ENCODE data around the gene EPHB1.

The EPHB1 gene

DNA sequence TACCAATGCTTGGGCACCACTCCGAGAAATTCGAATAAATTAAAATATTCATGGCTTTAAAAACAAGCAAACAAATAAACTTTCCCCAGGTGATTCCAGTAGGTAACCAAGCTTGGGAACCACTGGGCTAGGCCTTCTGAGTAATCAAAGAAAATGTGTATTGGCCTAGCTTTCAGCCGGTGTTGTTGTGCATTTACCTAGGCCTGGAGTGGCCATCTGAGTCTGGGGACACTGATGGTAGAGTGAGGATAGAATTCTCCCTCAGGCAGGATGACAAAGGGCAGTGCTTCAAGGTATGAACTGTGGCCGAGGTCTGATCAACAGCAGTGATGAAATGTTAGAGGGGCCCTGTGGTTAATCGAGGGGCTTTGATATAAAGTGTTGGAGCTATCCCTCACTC is 440.5 kb downstream of the EPHB1 start:
- DNase-seq: no peak

DNA sequence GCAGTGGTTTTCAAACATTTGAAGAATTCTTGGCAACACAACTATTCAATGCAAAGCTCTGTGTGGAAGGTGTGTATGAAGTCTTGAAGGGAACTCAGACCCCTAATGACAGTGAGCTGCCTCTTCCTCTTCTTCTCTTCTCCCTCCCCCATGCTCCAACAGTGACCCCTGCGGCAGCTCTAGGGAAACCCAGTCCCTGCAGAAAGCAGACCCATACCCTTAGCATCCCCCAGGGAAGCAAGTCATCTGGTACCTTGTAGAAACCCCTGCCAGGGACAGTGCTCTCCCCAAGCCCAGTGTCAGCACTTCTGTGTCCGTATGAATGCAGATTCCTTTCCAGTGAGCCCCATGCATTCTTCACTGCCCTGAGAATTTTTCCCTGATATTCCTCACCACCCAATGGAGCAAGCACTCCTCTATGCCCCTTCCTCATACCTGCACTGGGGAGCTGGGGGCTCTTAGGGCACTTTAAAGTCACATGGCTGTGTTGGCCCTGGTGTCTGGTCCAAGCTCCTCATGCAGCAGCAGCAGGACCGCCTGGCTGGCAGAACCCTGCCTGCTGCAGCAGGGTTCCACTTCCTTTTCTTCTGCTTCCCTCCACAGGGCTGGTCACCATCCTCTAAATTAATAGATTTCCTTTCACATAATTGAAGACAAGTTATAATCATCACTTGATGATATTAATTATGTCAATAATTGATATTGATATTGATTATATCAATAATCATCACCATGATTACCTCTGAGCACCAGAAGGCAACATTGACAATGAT is 442.5 kb downstream of the EPHB1 start:
- DNase-seq: no peak

DNA sequence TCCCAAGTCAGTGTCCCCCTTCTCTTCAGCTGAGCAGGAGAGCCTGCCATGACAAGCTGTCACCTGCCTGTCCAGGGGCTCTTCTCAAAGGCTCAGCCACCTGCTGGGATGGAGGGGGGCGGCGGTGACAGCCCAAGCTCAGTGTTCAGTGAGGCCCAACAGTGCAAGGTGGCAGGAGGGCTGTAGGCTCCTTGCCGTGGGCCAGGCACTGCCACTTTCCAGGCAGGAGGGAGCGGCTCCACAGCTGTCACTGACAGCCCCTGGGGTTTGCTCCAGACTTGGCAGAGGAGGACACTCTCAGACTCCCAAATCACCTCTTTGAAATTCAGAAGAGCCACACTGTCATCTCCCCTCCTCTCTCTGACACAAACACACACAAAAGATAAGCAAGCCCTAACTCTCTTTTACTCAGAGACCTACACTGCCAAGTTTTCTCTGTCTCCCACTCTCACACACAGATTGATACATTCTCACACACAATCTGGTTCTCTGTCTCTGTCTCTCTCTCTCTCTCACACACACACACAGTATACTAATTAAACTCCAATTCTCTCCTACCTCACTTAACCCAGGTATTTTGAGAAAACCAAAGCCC is 443.3 kb downstream of the EPHB1 start:
- no peak for DNase-seq

DNA sequence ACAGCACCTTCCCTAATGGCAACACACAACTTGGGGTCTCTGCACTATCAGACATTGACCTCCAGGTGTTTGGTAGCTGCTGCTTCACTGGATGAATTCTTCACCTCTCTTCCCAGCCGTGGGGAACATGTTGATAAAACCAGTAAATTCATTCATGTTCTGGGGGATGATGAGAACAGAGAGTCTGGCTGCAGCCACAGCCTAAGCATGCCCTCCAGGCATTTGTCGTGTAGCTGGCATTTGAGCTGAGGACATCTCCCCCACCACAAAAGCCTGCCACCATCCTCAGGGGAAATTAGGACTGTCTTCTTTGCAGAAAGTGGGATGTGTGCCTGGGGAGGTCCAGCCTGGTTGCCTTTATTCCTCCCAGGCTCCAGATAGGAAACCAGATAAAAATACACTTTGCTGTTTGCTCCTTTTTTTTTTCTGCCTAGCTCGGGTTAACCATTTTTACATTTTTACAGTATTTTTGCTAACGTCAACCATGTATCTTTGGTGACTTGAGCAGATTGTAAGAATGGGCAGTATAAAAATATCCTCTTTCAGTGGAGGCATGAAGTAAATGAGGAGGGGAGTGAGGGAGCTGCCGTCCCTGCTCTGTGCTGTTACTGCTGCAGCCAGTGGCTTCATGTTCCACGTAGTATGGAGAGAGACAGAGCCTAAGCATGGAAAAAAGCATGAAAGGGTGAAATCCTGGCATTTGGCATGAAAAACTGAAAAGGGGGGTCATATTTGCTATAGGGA is 444.0 kb downstream of the EPHB1 start:
- DNase-seq: no peak

DNA sequence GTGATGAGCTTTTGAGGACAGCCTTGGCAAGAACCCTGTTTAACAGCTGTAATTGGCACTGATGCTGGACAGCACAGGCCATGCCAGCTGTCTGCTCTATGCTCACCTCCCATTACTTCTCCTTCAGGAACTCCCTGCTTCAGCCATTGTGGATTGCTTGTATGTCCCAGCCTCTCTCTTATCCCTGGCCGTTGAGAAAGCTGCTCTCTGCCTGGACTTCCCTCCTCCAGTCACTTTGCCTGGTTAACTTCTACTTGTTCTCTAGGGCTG is 444.5 kb downstream of the EPHB1 start:
- no peak for DNase-seq

DNA sequence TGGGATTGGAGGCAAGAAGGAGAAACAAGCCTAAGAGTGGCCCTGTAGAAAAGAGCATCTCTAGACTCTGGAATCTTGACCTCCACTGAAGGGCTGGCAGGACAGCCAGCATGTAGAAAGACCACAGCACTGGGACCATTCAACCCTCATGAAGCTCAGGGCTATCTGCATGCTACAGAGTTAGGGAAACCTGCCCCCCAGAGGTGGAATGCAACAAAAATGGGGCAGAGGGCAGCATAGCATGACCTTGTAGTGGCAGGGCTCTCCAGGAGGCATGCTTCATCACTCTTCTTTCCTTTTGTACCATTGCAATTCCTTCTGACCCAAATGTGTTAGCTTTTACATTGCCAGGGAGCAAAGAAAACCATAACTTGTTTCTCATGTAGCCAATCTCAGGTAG is 445.4 kb downstream of the EPHB1 start:
- DNase-seq: no peak

DNA sequence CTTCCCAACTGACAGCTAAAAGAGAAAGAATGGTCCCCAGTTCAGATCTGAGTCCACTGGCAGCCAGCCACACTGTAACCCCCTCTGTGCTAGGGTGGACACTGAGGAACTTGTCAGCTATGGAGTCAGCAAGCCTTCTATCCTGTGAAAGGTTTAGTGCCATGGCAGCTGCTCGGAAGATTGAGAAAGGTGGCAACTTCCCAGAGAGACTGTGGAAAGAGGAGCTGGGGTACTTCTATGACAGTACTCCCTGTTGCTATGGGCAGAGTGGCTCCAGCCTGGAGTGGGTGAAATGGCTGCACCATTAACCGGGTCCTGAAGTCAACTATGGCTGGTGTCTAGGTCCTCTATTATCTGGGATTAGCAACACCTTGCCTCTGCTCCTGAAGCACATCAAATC is 447.2 kb downstream of the EPHB1 start:
- no peak for DNase-seq

DNA sequence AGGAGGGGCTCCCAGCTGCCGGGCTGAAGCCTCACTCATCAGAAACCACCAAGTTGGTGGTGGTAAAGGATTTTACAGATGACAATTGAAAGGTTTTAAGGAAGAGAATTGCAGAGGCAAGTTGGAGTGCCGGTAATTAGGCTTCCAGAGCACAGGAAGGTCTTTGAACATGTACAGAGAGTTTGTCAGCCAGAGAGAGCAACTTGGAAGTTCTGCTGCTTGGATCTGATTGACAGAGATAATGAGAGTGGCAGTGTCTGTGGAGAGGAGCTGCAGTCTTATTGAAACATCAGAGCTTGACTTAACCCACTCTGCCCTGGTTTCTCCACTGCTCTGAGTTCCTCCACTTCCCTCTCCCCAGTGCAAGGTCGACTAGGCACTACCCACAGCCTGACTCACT is 448.6 kb downstream of the EPHB1 start:
- no peak for DNase-seq

DNA sequence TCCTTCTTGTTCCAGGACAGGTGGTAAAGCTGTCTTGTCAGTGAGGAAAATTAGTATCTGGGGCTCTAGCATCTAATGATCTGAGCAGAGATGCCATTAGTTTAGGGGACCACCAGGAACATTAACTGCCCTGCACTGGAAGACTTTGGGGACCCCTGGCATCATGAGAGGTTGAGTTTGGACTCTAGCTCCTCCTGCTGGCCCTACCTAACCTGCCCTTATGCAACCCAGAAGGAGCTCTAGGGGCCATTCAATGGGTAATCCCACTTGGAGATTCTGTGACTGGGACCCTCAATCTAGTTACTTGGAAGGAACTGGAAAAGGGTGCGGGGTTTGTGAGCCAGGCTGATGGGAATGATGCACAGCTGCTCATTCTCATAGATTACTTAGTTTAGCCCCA is 451.0 kb downstream of the EPHB1 start:
- no peak for DNase-seq

DNA sequence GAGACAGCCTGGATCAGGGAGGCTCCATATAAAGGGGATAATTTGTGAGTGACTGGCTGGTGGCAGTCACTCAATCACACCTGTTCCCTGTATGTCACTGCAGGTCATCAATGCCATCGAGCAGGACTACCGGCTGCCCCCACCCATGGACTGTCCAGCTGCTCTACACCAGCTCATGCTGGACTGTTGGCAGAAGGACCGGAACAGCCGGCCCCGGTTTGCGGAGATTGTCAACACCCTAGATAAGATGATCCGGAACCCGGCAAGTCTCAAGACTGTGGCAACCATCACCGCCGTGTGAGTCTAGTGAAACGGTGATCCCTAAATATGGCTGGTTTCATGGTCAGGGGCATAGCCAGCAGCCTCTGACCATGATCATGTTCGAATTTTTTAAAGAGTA is 453.2 kb downstream of the EPHB1 start:
- DNase-seq: no peak

DNA sequence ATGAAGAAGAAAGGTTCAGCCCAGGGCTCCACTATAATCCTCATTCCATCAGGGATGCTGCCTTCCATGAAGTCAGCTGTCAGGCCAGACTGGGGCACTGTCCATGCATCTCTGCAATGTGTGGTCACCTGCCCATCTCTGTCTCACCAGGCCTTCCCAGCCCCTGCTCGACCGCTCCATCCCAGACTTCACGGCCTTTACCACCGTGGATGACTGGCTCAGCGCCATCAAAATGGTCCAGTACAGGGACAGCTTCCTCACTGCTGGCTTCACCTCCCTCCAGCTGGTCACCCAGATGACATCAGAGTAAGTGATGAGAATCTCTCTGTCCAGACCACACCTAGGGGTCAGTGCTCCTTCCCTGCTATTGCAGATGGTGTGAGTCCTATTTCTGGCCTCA is 454.1 kb downstream of the EPHB1 start:
- DNase-seq: no peak

DNA sequence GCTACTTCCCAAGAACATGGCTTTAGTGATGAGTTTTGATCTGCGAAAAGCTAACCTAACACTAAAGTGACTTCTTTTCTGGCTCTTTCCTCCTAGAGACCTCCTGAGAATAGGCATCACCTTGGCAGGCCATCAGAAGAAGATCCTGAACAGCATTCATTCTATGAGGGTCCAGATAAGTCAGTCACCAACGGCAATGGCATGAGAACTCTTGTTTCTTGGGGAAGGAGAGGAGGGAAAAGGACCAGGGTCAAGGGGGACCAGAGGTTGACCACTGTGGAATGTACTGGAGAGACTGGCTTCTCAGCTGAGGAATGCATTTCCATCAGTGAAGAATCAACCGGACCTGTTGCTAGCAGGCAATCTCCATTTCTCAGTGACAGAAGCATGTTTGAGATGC is 463.9 kb downstream of the EPHB1 start:
- DNase-seq: no peak

DNA sequence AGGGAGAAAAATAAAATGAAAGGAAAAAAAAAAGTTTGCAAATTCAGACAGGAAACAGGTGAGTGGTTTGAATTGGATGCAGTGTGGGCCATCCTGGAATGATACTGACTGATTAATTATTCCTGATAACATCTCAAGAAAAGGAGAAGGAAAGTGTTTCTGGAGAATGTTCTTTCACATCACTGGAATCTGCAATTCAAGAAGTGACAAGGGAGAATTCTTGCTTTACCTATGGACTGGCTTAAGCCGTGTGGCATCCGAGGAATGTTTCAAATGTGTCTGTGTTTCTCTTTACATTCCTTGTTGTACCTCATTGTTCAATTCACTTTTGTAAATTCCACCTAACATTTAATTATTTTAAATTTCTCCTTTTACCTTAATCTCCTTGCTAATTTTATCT is 465.0 kb downstream of the EPHB1 start:
- no peak for DNase-seq

DNA sequence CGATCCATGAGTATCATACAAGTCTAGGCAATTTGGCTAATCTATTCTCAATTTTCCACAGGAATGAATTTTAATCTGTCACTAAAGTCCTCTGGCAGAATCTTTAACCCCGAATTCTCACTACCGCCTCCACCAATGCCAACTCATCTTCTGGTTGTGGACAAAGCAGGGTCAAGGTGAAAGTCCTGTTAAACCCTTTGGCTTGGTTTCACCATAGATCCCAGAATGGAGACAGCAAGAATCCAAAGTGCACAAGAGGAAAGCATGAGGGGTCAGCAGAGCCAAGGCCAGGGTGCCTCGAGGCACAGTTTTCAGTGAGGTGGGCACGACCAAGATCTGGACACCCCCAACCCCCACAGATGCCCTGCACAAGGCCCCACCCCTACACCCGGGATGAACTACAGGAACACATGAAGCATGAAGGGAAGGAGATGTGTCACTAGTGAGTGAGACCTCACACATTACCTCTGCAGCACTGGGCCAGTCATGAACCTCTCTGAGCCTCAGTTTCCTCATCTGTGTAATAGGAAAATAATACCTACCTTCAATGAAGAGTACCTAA is 466.2 kb downstream of the EPHB1 start:
- no peak for DNase-seq

DNA sequence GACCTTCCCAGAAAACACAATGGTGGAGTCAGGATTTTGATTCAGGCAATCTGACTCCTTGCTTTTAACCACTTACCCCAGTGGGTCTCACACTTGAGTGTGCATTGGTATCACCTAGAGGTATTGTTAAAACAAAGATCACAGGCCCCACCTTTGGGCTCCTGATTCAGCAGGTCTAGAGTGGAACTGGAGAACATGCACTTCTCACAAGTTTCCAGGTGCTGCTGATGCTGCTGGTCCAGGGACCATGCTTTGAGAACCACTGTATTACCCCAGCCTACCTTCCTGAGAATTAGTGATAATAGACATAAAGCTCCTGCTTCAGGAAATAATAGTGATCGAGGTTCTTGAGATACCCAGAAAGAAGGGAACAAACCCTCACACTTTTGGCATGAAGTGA is 466.9 kb downstream of the EPHB1 start:
- no peak for DNase-seq

DNA sequence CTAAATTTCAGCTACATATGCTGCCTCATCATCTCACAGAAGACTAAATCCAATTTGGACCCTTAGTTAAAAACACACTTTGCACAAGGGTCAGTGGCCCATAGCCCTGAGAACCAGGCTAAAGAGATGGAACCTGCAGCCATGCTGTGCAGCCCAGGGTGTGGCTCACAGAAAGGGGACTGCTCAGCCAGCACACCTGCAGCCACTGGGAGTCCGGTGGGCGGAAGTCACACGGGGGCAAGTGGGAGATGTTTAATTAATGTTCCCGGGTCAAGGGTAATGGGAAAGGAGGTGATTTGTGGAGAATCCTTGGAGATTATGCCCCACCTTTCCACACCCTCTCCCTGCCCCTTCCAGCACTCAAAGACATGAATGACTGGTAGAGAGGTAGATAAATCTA is 467.4 kb downstream of the EPHB1 start:
- no peak for DNase-seq

DNA sequence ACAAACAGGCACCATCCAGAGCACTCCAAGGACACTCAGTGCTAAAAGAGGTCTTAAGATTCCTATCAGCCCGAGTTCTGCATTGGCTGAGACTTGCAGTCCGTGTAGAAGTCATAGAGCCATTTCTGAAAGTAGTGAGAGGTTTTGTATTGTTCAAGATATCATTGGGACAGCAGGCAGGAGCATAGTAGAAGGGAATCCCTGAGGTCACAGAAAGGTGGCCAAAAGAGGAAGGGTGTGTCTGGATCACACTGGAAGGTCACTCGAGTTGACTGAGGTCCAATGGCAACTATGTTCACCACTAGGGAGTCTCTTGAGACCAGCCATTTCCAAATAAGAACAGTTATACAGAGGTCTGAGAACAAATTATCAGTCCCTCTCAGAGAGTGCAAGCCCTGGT is 468.3 kb downstream of the EPHB1 start:
- DNase-seq: no peak

DNA sequence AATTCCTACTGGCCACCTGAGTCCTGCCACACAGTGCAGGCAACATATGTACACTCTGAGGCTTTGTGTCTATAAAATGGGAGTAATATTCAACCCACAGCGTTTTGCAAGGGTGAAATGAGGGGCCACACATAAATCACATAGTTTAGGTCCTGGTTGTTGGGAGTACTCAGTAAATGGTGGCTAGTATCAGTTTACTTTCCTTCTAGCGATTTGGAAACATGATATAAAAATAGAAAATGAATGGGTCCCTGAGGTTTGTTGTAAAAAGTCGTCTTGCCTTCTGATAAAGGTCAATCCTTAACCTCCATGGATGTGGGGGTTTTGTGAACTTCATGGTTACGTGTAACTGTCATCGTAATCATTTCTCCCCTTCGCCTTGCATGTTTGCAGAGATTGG is 472.4 kb downstream of the EPHB1 start:
- DNase-seq: no peak

DNA sequence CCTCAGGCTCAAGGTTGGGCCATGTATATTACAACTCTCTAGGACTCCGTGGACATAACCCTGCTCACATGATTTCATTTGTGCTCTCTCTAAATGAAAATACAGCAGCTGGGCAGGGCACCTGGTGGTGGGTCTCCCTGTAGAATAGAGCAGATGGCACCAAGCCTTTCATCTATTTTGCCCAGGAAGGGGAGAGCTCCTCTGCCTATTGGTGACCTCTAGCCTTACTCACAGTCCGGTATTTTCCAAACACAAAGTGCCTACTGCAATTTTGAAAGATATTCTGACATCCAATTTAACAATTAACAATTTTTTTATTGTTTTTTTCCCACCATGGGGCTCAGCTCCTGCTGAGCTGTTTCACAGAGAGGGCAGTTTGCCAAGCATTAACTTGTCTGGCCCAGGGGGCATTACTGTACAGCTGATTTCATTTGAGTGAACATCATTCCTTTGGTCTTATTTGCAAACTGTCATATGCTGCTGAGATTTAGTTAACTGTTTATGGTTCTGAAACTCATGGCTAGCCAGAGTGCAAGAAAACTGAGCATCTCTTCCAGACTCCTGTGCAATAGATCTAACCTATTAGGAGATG is 474.0 kb downstream of the EPHB1 start:
- no peak for DNase-seq

DNA sequence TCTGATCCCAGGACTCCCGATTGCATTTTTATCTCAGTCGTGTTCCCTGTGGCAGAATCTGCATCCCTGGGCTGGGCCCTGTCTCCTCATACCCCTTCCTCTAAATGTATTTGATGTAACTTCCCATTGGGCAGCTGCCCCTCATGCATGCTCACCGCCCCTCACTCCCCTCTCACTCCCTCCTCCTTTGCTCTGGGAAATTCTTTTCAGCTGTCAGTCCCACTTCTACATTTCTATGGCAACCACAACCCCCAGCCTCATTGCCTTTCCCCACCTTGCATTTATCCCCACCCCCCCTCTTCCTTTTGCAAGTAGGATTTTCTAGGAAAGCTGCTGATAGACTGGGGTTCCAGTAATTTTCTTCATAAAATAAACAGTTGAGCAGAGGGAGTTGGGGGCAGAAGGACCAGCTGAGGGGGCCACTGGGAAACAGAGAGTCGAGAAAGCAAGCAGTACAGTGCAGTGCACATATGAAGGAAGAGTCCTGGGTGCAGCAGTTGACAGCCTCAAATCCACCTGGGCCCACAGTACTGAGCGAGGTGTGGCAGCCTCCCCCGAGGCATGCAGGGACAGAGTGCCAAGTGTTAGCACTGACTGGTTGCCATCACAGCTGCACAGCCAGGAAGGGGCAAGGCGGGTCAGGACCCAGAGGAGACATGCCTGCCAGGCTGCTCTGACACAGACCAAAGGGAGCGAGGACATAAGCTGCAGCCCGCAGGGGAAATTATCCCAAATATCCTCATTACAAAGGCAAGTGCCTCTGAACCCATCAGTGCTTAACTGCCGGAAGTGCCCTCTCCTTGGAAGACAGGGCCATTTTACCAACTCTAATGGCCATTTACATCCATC is 476.3 kb downstream of the EPHB1 start:
- DNase-seq: no peak

DNA sequence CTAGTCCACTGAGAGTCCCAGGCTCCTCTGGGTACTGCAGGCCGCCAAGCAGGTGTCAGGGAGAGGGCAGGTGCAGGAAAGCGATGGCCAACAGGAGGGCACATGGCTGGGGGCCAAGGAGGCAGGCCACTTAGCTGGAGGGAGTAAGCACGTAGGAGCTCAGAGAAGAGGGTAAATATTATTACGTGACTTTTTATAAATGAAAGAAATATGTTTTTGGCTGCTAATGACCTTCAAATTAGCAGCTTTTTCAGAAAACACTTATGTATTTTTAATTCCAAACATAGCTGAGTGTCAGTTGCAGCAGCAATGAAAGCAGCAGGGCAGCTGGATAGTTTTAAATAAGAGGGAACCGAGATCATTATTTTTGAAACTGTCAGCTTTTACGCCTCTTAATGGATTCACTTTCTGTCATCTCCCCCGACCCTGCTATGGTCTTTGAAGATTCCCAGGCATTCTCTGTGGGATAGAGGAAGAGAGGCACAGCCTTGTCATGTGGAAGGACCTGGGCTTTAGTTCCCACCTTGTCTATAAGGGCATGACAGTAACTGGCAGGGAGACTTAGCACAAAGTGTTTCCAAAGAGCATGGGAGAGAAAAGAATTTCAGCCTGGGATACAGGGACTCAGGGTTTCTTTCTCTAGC is 477.1 kb downstream of the EPHB1 start:
- no peak for DNase-seq

DNA sequence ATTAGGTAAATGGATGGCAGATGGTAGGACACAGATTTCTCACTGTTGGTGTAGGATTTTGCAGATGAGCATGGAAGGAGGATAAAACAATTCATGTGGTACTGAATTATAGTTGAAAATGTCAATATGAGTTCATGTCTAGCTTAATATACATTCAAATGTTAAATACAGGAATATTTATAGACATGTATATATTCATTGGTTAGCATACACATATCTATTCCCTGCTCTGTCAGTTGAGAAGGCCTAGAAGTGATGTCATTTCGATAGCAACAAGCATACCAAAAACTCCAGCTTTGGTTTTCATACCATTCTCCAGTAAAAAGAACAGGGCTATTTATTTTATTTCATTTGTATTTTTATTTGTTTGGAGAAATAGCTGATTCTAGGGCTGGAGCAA is 497.1 kb downstream of the EPHB1 start:
- no peak for DNase-seq

Data from amniotic stem cell (primary cell).